Putamen (tissue), 1 donor: Measurements from ENCODE around the gene FGF19.
"Not testable (repeated sequence)": the region's sequence is repeated elsewhere in the genome, so short reads cannot be mapped to it uniquely, and the experiment has no call there.

Source experiments
- DNase-seq: peaks from one replicate; pipeline ENCODE4 v3.0.0-alpha.2; 2016; ENCODE audit warnings: low spot score

FGF19 gene

GRCh38 chr11:69695995-69696394, 7.8 kb downstream of the FGF19 start:
- DNase-seq, result not testable (repeated sequence)

GRCh38 chr11:69695581-69695980, 8.2 kb downstream of the FGF19 start:
- DNase-seq, result no peak

- no peak for DNase-seq
Measured at GRCh38 chr11:69694781-69695180, 9.0 kb downstream of the FGF19 start.

- DNase-seq, result no peak
Measured at GRCh38 chr11:69692422-69692821, 11.4 kb downstream of the FGF19 start.

DNA sequence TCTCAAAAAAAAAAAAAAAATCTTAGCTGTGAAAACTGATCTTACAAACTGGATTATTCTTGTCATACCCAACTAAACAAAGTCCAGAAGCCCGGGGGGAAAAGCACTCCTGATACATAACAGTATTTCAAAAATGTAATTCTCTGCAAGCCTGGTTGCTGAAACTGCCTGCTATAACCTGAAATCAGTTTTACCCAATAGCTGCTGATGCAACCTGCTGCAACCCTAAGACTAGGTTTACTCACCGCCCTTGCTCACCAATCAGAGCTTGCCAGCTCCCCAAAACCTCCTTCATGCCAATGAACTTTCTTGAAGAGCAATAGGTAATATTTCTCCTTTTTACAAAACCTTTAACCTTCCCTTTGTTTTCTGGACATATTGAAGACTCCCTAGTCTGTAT, 12.4 kb downstream of the FGF19 start:
- DNase-seq, result no peak

- no peak for DNase-seq
Measured at GRCh38 chr11:69689484-69690319, 14.1 kb downstream of the FGF19 start.

DNA sequence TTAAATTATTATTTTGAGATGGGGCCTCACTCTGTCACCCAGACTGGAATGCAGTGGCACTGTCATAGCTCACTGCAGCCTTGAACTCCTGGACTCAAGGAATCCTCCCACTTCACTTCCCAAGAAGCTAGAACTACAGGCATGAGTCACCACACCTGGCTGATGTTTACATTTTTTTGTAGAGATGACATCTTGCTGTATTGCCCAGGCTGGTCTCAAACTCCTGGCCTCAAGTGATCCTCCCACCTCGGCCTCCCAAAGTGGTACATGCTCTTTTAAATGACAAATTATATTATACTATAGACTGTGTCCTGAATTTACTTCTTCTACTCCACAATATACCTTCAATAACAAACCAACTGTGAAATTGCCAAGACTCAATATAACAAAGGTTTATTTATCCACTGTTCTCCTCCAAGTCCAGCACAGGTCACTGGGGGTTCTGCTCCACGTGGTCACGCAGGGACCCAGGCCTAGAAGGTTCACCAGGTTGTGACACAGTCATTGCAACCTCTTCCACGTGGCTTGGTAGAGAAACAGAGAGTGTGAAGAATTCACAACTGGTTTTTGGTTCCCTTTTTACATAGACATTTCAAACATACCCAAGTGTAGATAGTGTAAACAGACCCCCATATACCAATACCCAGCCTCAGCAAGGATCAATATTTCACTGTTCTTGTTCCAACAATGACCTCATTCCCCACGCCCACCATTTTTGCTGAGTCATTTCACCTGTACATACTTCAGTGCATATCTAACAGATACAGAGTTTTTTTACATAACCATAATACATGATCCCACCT, 15.7 kb downstream of the FGF19 start:
- not testable (repeated sequence) for DNase-seq

GRCh38 chr11:69686856-69687255, 17.0 kb downstream of the FGF19 start:
- no peak for DNase-seq

- DNase-seq, result no peak
Measured at GRCh38 chr11:69686452-69686851, 17.4 kb downstream of the FGF19 start.

GRCh38 chr11:69685348-69685747, 18.5 kb downstream of the FGF19 start:
- DNase-seq, result no peak

DNA sequence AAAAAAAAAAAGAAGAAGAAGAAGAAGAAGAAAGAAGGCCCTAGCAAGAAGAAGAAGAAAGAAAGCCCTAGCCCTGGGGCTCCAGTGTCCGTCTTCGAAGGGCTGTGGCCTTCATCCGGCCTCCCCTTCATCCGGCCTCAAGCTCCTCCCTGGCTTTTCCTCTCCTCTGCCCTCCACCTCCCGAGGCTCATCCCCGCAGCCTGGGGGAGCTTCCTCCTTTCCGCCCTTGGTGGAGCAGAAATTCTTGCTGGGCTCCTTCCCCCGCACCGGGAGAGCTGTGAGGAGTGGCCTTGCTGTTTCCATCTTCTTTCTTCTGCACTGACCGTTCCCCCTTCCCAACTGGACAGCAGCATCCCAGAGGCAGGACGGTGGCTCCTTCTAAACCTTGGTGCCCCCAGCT, 19.2 kb downstream of the FGF19 start:
- DNase-seq, result no peak

DNA sequence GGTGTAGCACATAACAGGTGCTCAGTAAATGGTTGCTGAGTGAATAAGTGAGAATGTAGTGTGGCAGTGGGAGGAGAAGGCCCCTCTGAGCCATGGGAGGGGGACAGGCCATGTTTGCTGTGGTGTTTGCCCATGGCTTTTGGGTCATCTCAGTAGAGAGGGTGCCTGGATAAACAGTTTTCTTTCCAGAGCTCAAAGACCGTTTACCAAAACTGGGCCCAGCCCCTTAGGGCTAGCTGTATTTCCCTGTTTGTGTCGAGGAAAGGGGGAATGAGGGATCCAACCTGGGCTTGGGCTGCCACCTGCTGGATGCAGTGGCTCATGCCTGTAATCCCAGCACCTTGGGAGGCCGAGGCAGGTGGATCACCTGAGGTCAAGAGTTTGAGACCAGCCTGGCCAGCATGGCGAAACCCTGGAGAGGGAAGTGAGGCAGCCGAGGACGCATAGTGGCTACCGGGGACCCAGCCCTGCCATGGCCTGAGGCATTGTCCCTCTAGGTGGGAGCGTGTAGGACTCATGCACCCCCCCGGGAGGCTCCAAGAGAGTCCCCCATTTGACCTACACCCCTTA, 20.0 kb downstream of the FGF19 start:
- no peak for DNase-seq

DNA sequence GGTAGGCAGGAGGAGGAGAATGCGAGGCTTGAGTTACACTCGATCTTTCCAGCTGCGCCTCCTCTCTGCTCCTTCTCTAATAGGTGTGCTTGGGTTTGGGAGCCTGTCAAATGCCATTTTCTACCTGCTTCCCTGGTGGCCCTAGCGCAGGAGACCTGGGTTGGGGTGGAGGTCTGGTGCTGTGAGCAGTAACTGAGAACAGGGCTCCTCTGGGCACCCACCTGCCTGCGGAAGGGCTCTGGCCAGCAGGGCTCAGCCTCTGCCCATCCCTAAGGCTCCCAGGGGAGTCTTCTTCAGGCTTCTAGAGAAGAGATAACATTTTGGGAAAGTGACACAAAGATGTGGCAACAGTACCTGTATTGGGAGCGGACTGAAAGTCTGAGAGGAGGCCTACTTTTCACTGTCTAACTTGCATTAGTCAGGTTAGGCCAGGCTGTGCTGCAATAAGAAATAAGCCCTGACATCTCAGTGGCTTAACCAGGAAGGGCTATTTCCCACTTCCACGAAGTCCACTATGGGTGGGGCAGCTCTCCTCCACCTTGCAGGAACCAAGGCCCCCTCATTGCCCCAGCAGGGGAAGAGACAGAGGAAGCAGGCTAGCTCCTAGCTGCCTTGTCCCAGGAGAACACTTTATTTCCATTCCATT, 21.0 kb downstream of the FGF19 start:
- no peak for DNase-seq

DNA sequence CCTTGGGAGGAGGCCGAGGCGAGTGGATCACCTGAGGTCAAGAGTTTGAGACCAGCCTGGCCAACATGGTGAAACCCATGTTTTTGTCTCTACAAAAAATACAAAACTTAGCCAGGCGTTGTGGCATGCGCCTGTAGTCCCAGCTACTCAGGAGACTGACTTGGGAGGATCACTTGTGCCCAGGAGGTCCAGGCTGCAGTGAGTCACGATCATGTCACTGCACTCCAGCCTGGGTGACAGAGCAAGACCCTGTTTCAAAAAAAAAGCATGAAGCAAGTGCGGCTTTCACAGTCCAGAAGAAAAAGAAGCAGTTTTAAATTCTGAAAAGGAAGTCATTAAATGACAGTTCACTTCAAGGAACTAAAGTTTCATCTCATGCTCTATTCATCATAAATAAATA, 21.6 kb downstream of the FGF19 start:
- DNase-seq, result no peak

- no peak for DNase-seq
Measured at GRCh38 chr11:69680688-69681087, 23.1 kb downstream of the FGF19 start.

DNA sequence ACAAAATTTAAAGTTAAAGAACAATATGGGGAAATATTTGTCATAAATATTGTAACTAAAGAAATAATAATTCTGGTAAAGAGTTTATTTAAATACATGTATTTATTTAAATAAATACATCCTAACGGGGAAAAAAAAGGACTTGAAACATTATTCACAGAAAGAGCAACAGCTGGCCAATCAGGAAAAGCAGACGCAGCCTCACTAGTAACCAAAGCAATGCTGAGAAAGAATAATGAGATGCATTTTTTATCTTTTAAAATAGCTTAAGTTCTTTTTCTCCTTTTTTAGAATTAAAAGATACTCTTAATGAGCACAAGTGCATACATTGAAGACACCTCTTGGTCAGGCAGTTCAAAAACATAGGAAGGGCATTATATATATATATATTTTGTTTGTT, 26.1 kb downstream of the FGF19 start:
- no peak for DNase-seq

- DNase-seq, result peak; percentile 94
Measured at GRCh38 chr11:69674886-69675714, 28.7 kb downstream of the FGF19 start, which contains the start of gene LTO1. Gene LTO1 (minus strand): TSS chr11:69675353. CDS start chr11:69675239, 114 bp downstream.

DNA sequence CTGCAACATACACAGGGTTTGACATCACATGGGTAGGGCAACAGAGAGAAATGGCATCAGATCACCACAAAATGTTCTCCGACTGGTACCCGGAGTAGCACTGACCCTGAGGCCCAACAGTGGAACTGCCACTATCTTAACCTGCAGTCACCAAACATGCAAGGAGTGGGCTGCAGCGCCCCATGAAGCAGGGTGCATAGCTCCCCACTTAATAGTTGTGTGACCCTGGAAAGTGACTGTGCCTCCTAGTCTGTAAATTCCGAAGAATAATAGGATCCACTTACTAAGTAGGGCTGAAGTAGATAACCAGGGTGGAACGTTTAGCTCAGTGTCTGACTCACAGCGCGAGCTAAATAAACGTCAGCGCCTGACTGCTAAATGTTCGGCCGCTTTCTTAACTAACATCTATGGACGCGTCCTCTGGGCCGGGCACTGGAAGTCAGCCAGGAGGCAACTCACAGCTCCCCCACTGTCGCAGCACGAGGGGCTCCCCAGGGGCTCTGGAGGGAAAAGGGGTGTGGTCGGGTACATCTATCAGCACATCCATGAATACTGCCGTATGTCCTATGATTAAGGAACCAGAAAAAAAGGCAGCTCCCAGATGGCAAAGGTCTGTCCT, 29.4 kb downstream of the FGF19 start:
- no peak for DNase-seq

DNA sequence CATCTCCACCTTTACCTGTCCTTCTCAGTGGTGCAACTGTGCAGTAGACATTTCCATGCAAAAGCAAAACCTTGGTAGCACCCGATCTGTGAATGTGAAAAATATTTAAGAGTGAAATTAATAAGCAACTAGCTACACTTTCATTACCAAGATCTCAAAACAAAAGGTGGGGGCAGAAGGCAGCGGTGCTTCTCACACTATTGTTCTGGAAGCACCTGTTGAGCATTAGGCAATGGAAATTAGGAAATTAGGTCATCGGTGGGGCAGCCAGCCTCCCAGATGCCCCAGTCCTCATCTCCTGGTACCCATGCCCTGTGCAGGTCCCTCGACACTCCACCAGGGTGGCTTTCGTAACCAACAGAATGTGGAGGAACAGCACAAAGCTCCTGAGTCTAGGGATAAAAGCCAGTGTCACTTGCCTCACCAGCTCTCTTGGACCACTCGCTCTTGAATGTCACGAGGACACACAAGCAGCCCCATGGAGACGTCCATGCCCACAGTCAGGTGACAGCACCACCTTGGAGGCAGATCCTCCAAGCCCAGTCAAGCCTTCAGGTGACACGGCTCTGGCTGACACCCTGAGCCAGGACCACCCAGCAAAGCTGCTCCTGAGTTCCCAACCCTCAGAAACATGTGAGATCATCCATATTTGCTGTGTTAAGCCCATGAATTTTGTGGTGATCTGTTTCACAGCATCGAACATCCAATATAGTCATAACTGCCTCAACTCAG, 31.9 kb downstream of the FGF19 start:
- DNase-seq, result no peak

GRCh38 chr11:69670158-69670845, 33.5 kb downstream of the FGF19 start:
- DNase-seq, result peak; percentile 80
